Erythroblast (primary cell): Measurements from ENCODE around the gene SORL1-AS1.

Experiments used
- GATA1 ChIP-seq: IDR thresholded peaks from 2 replicates; pipeline ENCODE4 v1.6.1; 2011; ENCODE audit warnings: low read depth, mild to moderate bottlenecking, control low read depth, low read length, moderate library complexity
- POLR2A ChIP-seq: IDR thresholded peaks from 2 replicates; pipeline ENCODE4 v1.6.1; 2011; ENCODE audit warnings: mild to moderate bottlenecking, low read length

- TF ChIP-seq POLR2A (no peak), GATA1 (no peak)
Measured at GRCh38 chr11:121489823-121490222, 37.1 kb upstream of the SORL1-AS1 start.
